GM10266 (cell line): ENCODE measurements around the gene SYNE1.

Experiments
- DNase-seq: peaks from one replicate; pipeline ENCODE4 v3.0.0; 2012; ENCODE audit errors: extremely low spot score
- CTCF ChIP-seq: IDR thresholded peaks from 2 replicates; pipeline ENCODE4 v1.5.1; 2012; ENCODE audit warnings: mild to moderate bottlenecking, low read depth; ENCODE audit not compliant: control insufficient read depth, insufficient read depth; ENCODE audit errors: missing control alignments

The SYNE1 gene

DNA sequence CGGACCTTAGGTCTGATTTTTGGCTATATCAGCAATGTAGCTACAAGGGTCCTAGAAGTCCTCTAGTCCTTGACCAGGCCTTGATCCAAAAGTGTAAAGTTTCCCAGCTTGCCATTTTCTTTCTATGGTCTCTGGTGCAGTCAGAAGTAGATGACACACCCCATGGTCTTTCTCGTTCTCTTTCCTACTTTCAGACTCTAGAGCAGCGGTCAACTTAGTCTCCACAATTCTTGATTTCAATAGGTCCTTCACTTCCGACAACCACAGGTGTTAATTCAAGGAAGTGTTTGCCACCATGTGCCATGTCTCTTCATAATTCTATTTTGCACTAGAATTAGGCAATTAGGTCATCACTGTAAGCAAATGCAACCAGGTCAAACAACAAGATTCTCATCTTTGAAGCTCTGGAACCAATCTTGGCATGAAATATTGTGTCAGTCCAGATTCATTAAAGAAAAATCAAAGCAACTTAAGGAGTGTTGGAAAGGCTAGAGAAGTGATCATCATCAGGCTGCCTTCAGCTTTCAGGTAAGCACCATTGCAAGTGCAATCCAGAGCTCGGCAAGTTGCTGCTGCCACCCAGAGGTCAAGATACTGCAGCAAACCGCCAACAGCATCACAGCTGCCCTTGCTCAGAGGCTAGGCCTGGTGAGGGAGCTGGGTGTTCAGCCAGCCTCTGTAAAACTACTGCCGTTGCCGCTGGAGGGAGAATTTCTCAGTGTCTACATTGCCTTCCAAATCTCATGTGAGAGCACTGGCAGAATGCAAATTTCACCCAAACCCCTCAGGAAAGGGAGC lies 5.6 kb upstream of the SYNE1 start:
- peak; percentile 62 for TF ChIP-seq CTCF
- DNase-seq: peak; percentile 58

- peak; percentile 34 for DNase-seq
Measured at GRCh38 chr6:152636609-152637295, 410 bp downstream of the SYNE1 start.

GRCh38 chr6:152636021-152636608 lies 1.0 kb downstream of the SYNE1 start:
- no peak for TF ChIP-seq CTCF
- peak; percentile 40 for DNase-seq

More at GRCh38 chr6:152636609-152637295, 410 bp downstream of the SYNE1 start:
- TF ChIP-seq CTCF: no peak

GRCh38 chr6:152634773-152635172 lies 2.4 kb downstream of the SYNE1 start:
- no peak for DNase-seq
- no peak for TF ChIP-seq CTCF

GRCh38 chr6:152632121-152632782 lies 4.9 kb downstream of the SYNE1 start:
- no peak for TF ChIP-seq CTCF
- no peak for DNase-seq

- no peak for DNase-seq
- TF ChIP-seq CTCF: no peak
Measured at GRCh38 chr6:152631376-152631775, 5.8 kb downstream of the SYNE1 start.
